HepG2 (cell line): Measurements from ENCODE around the gene DEFB131B. TPM values are rescaled to one million over a fixed set of nuclear protein-coding genes. Genes with fewer than 3 reads are reported as not detected.
"Not testable (repeated sequence)": the region's sequence is repeated elsewhere in the genome, so short reads cannot be mapped to it uniquely, and the experiment has no call there.

Source experiments
- ATAC-seq: fragments of 200-7000 bp; cut with Tn5 transposase; 3 replicates; pipeline ENCODE4 v1.9.1; 2020; ENCODE audit warnings: mild to moderate bottlenecking, moderate library complexity
- BruUV-seq: library from RNA; stranded (reverse); fragments of 400-500 nt; replicated peaks from 2 replicates; lab custom pipeline; 2021; lab: Mats Ljungman, UMichigan
- CTCF ChIA-PET: fragments of 300-600 bp; formaldehyde crosslinking; extraction: SDS; loops from one replicate; lab custom pipeline; 2021; ENCODE audit warnings: low total read pairs, inconsistent platforms, low intra/inter-chr PET ratio; lab: Yijun Ruan, JAX
- POLR2A ChIA-PET: fragments of 350-600 bp; sonication (Branson Sonifier 250); formaldehyde crosslinking; loops from one replicate; lab custom pipeline; 2020; ENCODE audit warnings: antibody characterized with exemption, inconsistent platforms; lab: Yijun Ruan, JAX
- DNase-seq: peaks from one replicate; pipeline ENCODE4 v3.0.0-alpha.2; 2015; ENCODE audit warnings: low spot score
- FAIRE-seq: peaks from 3 replicates; lab custom pipeline; 2011; peaks lifted over from hg19 to GRCh38; lab: Jason Lieb, UNC
- H2AFZ ChIP-seq: one replicate; pipeline ENCODE4 v1.6.1; 2011; ENCODE audit warnings: low read length, inconsistent platforms
- H3K27ac ChIP-seq: fragments of 300-600 bp; 3 replicates; pipeline ENCODE4 v1.8.0; 2011; ENCODE audit warnings: mixed run types, mild to moderate bottlenecking, mixed read lengths, low read length, inconsistent platforms; ENCODE audit not compliant: insufficient read depth; ENCODE audit errors: extremely low read length
- H3K27me3 ChIP-seq, 2 experiments: fragments of 200-600 bp in 1 of 2; 2 replicates in 1 of 2; 3 replicates in 1 of 2; pipeline versions ENCODE4 v1.6.0 to v1.8.0; 2011; ENCODE audit warnings: low read length in 2 of 2, mild to moderate bottlenecking in 2 of 2, moderate library complexity in 2 of 2, inconsistent platforms in 1 of 2; ENCODE audit not compliant: insufficient read depth in 2 of 2, control insufficient read depth in 1 of 2
- H3K36me3 ChIP-seq, 2 experiments: fragments of 200-600 bp in 1 of 2; replicated peaks in 1 of 2; 2 replicates in 1 of 2; 3 replicates in 1 of 2; pipeline versions ENCODE4 v1.5.1 to v1.8.0; 2011; ENCODE audit warnings: low read length in 2 of 2, inconsistent platforms in 1 of 2; ENCODE audit not compliant: insufficient read depth in 2 of 2, control insufficient read depth in 1 of 2
- H3K4me1 ChIP-seq: 2 replicates; pipeline ENCODE4 v1.5.1; 2012; ENCODE audit warnings: low read length, inconsistent platforms; ENCODE audit not compliant: insufficient read depth
- H3K4me2 ChIP-seq: 2 replicates; pipeline ENCODE4 v1.6.0; 2011; ENCODE audit warnings: low read depth, low read length, inconsistent platforms
- H3K4me3 ChIP-seq, 3 experiments: fragments of 200-600 bp in 1 of 3; sonication (generic), shearing (Covaris generic) in 1 of 3; replicated peaks in 1 of 3; 2 replicates each; pipeline ENCODE4 v1.5.1; 2011 to 2016; ENCODE audit warnings: low read length in 3 of 3, inconsistent platforms in 2 of 3, low read depth in 2 of 3, mild to moderate bottlenecking in 2 of 3, control low read depth in 1 of 3, mixed read lengths in 1 of 3; ENCODE audit not compliant: insufficient read depth in 1 of 3
- H3K79me2 ChIP-seq: one replicate; pipeline ENCODE4 v1.6.1; 2011; ENCODE audit warnings: low read length, inconsistent platforms; ENCODE audit not compliant: insufficient read depth
- H3K9ac ChIP-seq: 2 replicates; pipeline ENCODE4 v1.6.0; 2011; ENCODE audit warnings: mild to moderate bottlenecking, low read depth, low read length, inconsistent platforms; ENCODE audit not compliant: insufficient read depth
- H3K9me3 ChIP-seq: 2 replicates; pipeline ENCODE4 v1.5.1; 2012; ENCODE audit warnings: mild to moderate bottlenecking, low read length
- H4K20me1 ChIP-seq: 2 replicates; pipeline ENCODE4 v1.6.0; 2011; ENCODE audit warnings: inconsistent platforms, mild to moderate bottlenecking, low read length, moderate library complexity; ENCODE audit not compliant: insufficient read depth
- EP300 ChIP-seq, 3 experiments: sonication (generic) in 1 of 3; formaldehyde crosslinking in 1 of 3; IDR thresholded peaks; 2 replicates each; pipeline versions ENCODE4 v1.5.1 to v1.6.1; 2011 to 2020; ENCODE audit warnings: low read depth in 2 of 3, low read length in 2 of 3, borderline replicate concordance in 1 of 3, improper control_type of control experiment in 1 of 3, mild to moderate bottlenecking in 1 of 3, missing genetic modification reagents in 1 of 3, moderate library complexity in 1 of 3
- GATAD2A ChIP-seq: IDR thresholded peaks from 2 replicates; pipeline ENCODE4 v1.6.1; 2016
- GFI1 ChIP-seq: sonication (generic); formaldehyde crosslinking; IDR thresholded peaks from 2 replicates; pipeline ENCODE4 v1.5.0; 2020; ENCODE audit warnings: missing genetic modification reagents, mild to moderate bottlenecking, borderline replicate concordance
- HNF4A ChIP-seq: sonication (generic); formaldehyde crosslinking; IDR thresholded peaks from 2 replicates; pipeline ENCODE4 v1.4.0; 2020; ENCODE audit warnings: missing genetic modification reagents
- JUN ChIP-seq: sonication (generic); formaldehyde crosslinking; IDR thresholded peaks from 2 replicates; pipeline ENCODE4 v1.4.0; 2020; ENCODE audit warnings: mild to moderate bottlenecking, missing genetic modification reagents
- PHF21A ChIP-seq: sonication (generic); formaldehyde crosslinking; IDR thresholded peaks from 2 replicates; pipeline ENCODE4 v1.5.0; 2020; ENCODE audit warnings: mild to moderate bottlenecking, missing genetic modification reagents
- POLR2A ChIP-seq, 2 experiments: IDR thresholded peaks; 2 replicates each; pipeline ENCODE4 v1.6.1; 2011; ENCODE audit warnings: low read depth in 2 of 2, low read length in 2 of 2, mild to moderate bottlenecking in 1 of 2, moderate library complexity in 1 of 2; ENCODE audit not compliant: insufficient read depth in 1 of 2
- POLR2G ChIP-seq: fragments of 200-400 bp; formaldehyde crosslinking; IDR thresholded peaks from 2 replicates; pipeline ENCODE4 v1.6.1; 2018; ENCODE audit warnings: mild to moderate bottlenecking, low read depth, low read length, moderate library complexity
- SNAI1 ChIP-seq: sonication (generic); formaldehyde crosslinking; IDR thresholded peaks from 2 replicates; pipeline ENCODE4 v1.5.0; 2020; ENCODE audit warnings: mild to moderate bottlenecking, missing genetic modification reagents, borderline replicate concordance
- SOX6 ChIP-seq, 2 experiments: fragments of 450-650 bp in 1 of 2; sonication (generic) in 1 of 2; formaldehyde crosslinking in 1 of 2; IDR thresholded peaks; 2 replicates each; pipeline versions ENCODE4 v1.4.0 to v1.6.1; 2017 to 2020; ENCODE audit warnings: antibody characterized with exemption in 1 of 2, mild to moderate bottlenecking in 1 of 2, missing genetic modification reagents in 1 of 2
- SP5 ChIP-seq: IDR thresholded peaks from 2 replicates; pipeline ENCODE4 v1.6.1; 2016; ENCODE audit warnings: low read depth, borderline replicate concordance
- THAP11 ChIP-seq: IDR thresholded peaks from 2 replicates; pipeline ENCODE4 v1.6.1; 2016; ENCODE audit warnings: missing biosample characterization, missing genetic modification reagents
- ZMYM3 ChIP-seq: sonication (generic); formaldehyde crosslinking; IDR thresholded peaks from 2 replicates; pipeline ENCODE4 v1.5.1; 2020; ENCODE audit warnings: mild to moderate bottlenecking, missing genetic modification reagents
- WGBS: methylation state at CpG from one replicate; pipeline ENCODE4 v1.1.6; 2017; ENCODE audit warnings: low lambda C conversion rate; 5-methylcytosine and 5-hydroxymethylcytosine counted together
- in situ Hi-C: cut with HindIII; loops from 2 replicates; pipeline ENCODE4 v1.10.0; 2017; ENCODE audit warnings: low pct_unique_long_range_greater_than_20kb; ENCODE audit not compliant: extremely low pct_ligation_motif_present
- intact Hi-C: fragments of 100-400 bp; cut with micrococcal nuclease; formaldehyde crosslinking; loops from one replicate; pipeline ENCODE4 v1.10.0; 2022; ENCODE audit not compliant: unreplicated experiment
- polyA plus RNA-seq, 8 experiments: library from polyadenylated mRNA; depleted of rRNA in 3 of 8; stranded (reverse) in 7 of 8; unstranded in 1 of 8; fragments of >200 nt; fragmentation: Illumina TruSeq in 4 of 8; extraction: Trizol in 4 of 8; gene quantifications; 2 replicates each; pipeline versions ENCODE4 v1.2.1 to v1.2.3, GENCODE V29; 2011 to 2016; ENCODE audit warnings: low read depth in 4 of 8, missing spikeins in 1 of 8, mixed read lengths in 1 of 8; ENCODE audit not compliant: insufficient read depth in 1 of 8
- total RNA-seq, 5 experiments: library from RNA; depleted of rRNA; stranded (reverse); fragments of >200 nt; fragmentation: Illumina TruSeq; extraction: Trizol; gene quantifications; 2 replicates each; pipeline ENCODE4 v1.2.3, GENCODE V29; 2016; ENCODE audit warnings: low read depth in 1 of 5
- TF ChIP-seq, protein P1 (sequence below): sonication (generic); formaldehyde crosslinking; IDR thresholded peaks from 2 replicates; pipeline ENCODE4 v1.4.0; 2020; ENCODE audit warnings: missing genetic modification reagents
- TF ChIP-seq, protein P2 (sequence below): sonication (generic); formaldehyde crosslinking; IDR thresholded peaks from 2 replicates; pipeline ENCODE4 v1.4.0; 2020; ENCODE audit warnings: mild to moderate bottlenecking, missing genetic modification reagents
- TF ChIP-seq, protein P3 (sequence below): sonication (generic); formaldehyde crosslinking; IDR thresholded peaks from 2 replicates; pipeline ENCODE4 v1.5.0; 2020; ENCODE audit warnings: mild to moderate bottlenecking, missing genetic modification reagents, borderline replicate concordance

The DEFB131B gene
- total and polyA plus RNA-seq, 2 of the 13 experiments (the other 11 are each of a cell fraction or from before 2014, with no cell fraction given): not detected

DNA sequence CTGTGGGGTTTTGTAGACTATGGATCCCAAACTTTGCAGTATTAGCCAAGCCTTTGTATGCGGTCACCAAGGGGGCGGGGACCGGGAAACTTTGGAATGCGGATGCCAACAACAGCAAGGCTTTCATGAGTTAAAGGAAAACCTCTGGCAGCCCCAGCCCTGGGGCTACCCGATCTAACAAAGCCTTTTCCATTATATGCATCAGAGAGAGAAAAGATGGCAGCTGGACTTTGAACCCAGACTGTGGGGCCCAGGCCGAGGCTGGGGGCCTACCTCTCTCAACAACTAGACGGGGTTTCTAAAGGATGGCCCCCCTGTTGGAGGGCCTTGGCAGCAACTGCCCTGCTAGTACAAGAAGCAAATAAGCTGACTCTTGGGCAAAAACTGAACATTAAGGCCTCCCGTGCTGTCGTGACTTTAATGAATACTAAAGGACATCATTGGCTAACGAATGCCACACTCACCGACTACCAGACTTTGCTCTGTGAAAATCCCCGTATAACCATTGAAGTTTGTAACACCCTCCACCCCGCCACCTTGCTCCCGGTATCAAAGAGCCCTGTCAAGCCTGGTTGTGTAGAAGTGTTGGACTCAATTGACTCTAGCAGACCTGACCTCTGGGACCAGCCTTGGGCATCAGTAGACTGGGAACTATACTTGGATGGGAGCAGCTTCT, 10.2 kb downstream of the DEFB131B start:
- peak overlapping the region; percentile 54 for H2AFZ ChIP-seq
- in situ Hi-C loops; H3K27me3 ChIP-seq; ATAC-seq; H4K20me1 ChIP-seq; H3K36me3 ChIP-seq; H3K79me2 ChIP-seq; H3K9me3 ChIP-seq; TF ChIP-seq EP300 (CRISPR knock-in tag; IDR thresholded peaks at IDR 0.05; ENCODE audit: borderline replicate concordance); SOX6 (IDR thresholded peaks at IDR 0.05): not testable (repeated sequence)
- peak overlapping the region; percentile 89 for H3K27ac ChIP-seq
- H3K9ac ChIP-seq: peak overlapping the region; percentile 68
- WGBS: 25% methylated on average over 14 of the region's 14 CpGs
- peak overlapping the region; percentile 64 for H3K4me2 ChIP-seq
- peak overlapping the region in 1 of 3 experiments; percentile 34; a peak in 2 of 6 replicates for H3K4me3 ChIP-seq
- FAIRE-seq: peak; percentile 46
- peaks cover 31% of the 10 kb centered on the region for H3K4me1 ChIP-seq
- peak; percentile 94 for DNase-seq
- intact Hi-C loops: loop anchor here (2.0 kb wide), 1 partner anchor 24 kb away; no protein-coding TSS in a partner anchor
- ChIA-PET POLR2A (interaction anchor here (0.7 to 2.5 kb wide), 5 partner anchors 22 to 60 kb away, joined by 4 to 21 read pairs (median 6); partner anchors contain the start of genes RNF121 and XNDC1N), CTCF (interaction anchor here (1.4 kb wide), 1 partner anchor 24 kb away, joined by 4 read pairs; no protein-coding TSS in a partner anchor)
- TSS peak; percentile 97 for BruUV-seq
- TF ChIP-seq, protein P1, sequence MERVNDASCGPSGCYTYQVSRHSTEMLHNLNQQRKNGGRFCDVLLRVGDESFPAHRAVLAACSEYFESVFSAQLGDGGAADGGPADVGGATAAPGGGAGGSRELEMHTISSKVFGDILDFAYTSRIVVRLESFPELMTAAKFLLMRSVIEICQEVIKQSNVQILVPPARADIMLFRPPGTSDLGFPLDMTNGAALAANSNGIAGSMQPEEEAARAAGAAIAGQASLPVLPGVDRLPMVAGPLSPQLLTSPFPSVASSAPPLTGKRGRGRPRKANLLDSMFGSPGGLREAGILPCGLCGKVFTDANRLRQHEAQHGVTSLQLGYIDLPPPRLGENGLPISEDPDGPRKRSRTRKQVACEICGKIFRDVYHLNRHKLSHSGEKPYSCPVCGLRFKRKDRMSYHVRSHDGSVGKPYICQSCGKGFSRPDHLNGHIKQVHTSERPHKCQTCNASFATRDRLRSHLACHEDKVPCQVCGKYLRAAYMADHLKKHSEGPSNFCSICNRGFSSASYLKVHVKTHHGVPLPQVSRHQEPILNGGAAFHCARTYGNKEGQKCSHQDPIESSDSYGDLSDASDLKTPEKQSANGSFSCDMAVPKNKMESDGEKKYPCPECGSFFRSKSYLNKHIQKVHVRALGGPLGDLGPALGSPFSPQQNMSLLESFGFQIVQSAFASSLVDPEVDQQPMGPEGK (CRISPR knock-in tag): peak; percentile 94
- TF ChIP-seq PHF21A: peak; percentile 38; the same call in 1 of the 2 replicates
- TF ChIP-seq EP300 (IDR thresholded peaks at IDR 0.05; ENCODE audit: low read depth in 2 of 2, low read length in 2 of 2): peak in 1 of 2 experiments; percentile 52; a peak in 2 of 4 replicates
- TF ChIP-seq SP5 (CRISPR knock-in tag): peak; percentile 83; the same call in 1 of the 2 replicates
- TF ChIP-seq POLR2A (IDR thresholded peaks at IDR 0.05; ENCODE audit: insufficient read depth in 1 of 2, low read depth in 2 of 2, low read length in 2 of 2): peak in 1 of 2 experiments; percentile 45; a peak in 1 of 4 replicates
- TF ChIP-seq, protein P2, sequence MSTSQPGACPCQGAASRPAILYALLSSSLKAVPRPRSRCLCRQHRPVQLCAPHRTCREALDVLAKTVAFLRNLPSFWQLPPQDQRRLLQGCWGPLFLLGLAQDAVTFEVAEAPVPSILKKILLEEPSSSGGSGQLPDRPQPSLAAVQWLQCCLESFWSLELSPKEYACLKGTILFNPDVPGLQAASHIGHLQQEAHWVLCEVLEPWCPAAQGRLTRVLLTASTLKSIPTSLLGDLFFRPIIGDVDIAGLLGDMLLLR (CRISPR knock-in tag): peak; percentile 51; the same call in 1 of the 2 replicates
- TF ChIP-seq GATAD2A (CRISPR knock-in tag): peak; percentile 51
- TF ChIP-seq GFI1 (CRISPR knock-in tag): peak; percentile 42; the same call in 1 of the 2 replicates
- TF ChIP-seq JUN (CRISPR knock-in tag): 0 out of 2 replicates have a peak, but pooled peaks have one; percentile 37
- 0 out of 2 replicates have a peak, but pooled peaks have one; percentile 25 for TF ChIP-seq SNAI1 (CRISPR knock-in tag)
- TF ChIP-seq, protein P3, sequence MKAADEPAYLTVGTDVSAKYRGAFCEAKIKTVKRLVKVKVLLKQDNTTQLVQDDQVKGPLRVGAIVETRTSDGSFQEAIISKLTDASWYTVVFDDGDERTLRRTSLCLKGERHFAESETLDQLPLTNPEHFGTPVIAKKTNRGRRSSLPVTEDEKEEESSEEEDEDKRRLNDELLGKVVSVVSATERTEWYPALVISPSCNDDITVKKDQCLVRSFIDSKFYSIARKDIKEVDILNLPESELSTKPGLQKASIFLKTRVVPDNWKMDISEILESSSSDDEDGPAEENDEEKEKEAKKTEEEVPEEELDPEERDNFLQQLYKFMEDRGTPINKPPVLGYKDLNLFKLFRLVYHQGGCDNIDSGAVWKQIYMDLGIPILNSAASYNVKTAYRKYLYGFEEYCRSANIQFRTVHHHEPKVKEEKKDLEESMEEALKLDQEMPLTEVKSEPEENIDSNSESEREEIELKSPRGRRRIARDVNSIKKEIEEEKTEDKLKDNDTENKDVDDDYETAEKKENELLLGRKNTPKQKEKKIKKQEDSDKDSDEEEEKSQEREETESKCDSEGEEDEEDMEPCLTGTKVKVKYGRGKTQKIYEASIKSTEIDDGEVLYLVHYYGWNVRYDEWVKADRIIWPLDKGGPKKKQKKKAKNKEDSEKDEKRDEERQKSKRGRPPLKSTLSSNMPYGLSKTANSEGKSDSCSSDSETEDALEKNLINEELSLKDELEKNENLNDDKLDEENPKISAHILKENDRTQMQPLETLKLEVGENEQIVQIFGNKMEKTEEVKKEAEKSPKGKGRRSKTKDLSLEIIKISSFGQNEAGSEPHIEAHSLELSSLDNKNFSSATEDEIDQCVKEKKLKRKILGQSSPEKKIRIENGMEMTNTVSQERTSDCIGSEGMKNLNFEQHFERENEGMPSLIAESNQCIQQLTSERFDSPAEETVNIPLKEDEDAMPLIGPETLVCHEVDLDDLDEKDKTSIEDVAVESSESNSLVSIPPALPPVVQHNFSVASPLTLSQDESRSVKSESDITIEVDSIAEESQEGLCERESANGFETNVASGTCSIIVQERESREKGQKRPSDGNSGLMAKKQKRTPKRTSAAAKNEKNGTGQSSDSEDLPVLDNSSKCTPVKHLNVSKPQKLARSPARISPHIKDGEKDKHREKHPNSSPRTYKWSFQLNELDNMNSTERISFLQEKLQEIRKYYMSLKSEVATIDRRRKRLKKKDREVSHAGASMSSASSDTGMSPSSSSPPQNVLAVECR (CRISPR knock-in tag): peak; percentile 7; the same call in 1 of the 2 replicates
- peak; percentile 90 for TF ChIP-seq HNF4A
- TF ChIP-seq THAP11 (CRISPR knock-in tag): peak; percentile 60
- TF ChIP-seq POLR2G: peak; percentile 53; the same call in 1 of the 2 replicates
- TF ChIP-seq ZMYM3 (CRISPR knock-in tag): peak; percentile 30; the same call in 1 of the 2 replicates
- TF ChIP-seq SOX6 (CRISPR knock-in tag; IDR thresholded peaks at IDR 0.05): peak; percentile 94
